Measurements from ENCODE around the gene LINGO4. TPM values are rescaled to one million over a fixed set of nuclear protein-coding genes. Genes with fewer than 3 reads are reported as not detected.

Gene LINGO4
- total RNA-seq, 1 donor from 2014 or later: not detected

- Mint-ChIP-seq H3K9me3 (ENCODE audit: low read depth) (no peaks in the 10 kb centered on the region), H3K4me3 (ENCODE audit: unreplicated experiment) (no peak overlapping the region), H3K27me3 (ENCODE audit: low read depth) (peaks cover 62% of the 10 kb centered on the region), H3K4me1 (ENCODE audit: low read depth) (no peaks in the 10 kb centered on the region), H3K27ac (ENCODE audit: unreplicated experiment) (no peak overlapping the region), H3K36me3 (ENCODE audit: low read depth) (no peaks in the 10 kb centered on the region)
- DNase-seq (ENCODE audit: low spot score): no peak
- TF ChIP-seq CTCF (IDR thresholded peaks at IDR 0.05): no peak
Measured at GRCh38 chr1:151807766-151808165, 2.5 kb upstream of the LINGO4 start.

- Mint-ChIP-seq H3K9me3 (ENCODE audit: low read depth) (no peaks in the 10 kb centered on the region), H3K4me3 (ENCODE audit: unreplicated experiment) (no peak overlapping the region), H3K4me1 (ENCODE audit: low read depth) (no peaks in the 10 kb centered on the region), H3K27ac (ENCODE audit: unreplicated experiment) (no peak overlapping the region), H3K36me3 (ENCODE audit: low read depth) (no peaks in the 10 kb centered on the region), H3K27me3 (ENCODE audit: low read depth) (peaks cover 59% of the 10 kb centered on the region)
- no peak for TF ChIP-seq CTCF (IDR thresholded peaks at IDR 0.05)
- no peak for DNase-seq (ENCODE audit: low spot score)
Measured at GRCh38 chr1:151807131-151807530, 1.9 kb upstream of the LINGO4 start.

- Mint-ChIP-seq H3K27me3 (ENCODE audit: low read depth) (peaks cover 57% of the 10 kb centered on the region), H3K36me3 (ENCODE audit: low read depth) (no peaks in the 10 kb centered on the region), H3K27ac (ENCODE audit: unreplicated experiment) (no peak overlapping the region), H3K9me3 (ENCODE audit: low read depth) (no peaks in the 10 kb centered on the region), H3K4me1 (ENCODE audit: low read depth) (no peaks in the 10 kb centered on the region), H3K4me3 (ENCODE audit: unreplicated experiment) (no peak overlapping the region)
- no peak for DNase-seq (ENCODE audit: low spot score)
- TF ChIP-seq CTCF (IDR thresholded peaks at IDR 0.05): no peak
Measured at GRCh38 chr1:151806170-151806569, 951 bp upstream of the LINGO4 start.

- TF ChIP-seq CTCF (IDR thresholded peaks at IDR 0.05): no peak
Measured at GRCh38 chr1:151803915-151804314, 1.3 kb downstream of the LINGO4 start.

GRCh38 chr1:151803164-151803563 is 2.1 kb downstream of the LINGO4 start:
- no peaks in the 10 kb centered on the region for H3K9me3 Mint-ChIP-seq (ENCODE audit: low read depth)
- H3K27ac Mint-ChIP-seq (ENCODE audit: unreplicated experiment): no peak overlapping the region
- peaks cover 68% of the 10 kb centered on the region for H3K27me3 Mint-ChIP-seq (ENCODE audit: low read depth)

More at GRCh38 chr1:151803915-151804314, 1.3 kb downstream of the LINGO4 start:
- DNase-seq (ENCODE audit: low spot score): no peak
- H3K27me3 Mint-ChIP-seq (ENCODE audit: low read depth): peaks cover 66% of the 10 kb centered on the region
- no peaks in the 10 kb centered on the region for H3K4me1 Mint-ChIP-seq (ENCODE audit: low read depth)
- H3K9me3 Mint-ChIP-seq (ENCODE audit: low read depth): no peaks in the 10 kb centered on the region
- H3K4me3 Mint-ChIP-seq (ENCODE audit: unreplicated experiment): no peak overlapping the region
- H3K36me3 Mint-ChIP-seq (ENCODE audit: low read depth): peaks cover 2% of the 10 kb centered on the region
- H3K27ac Mint-ChIP-seq (ENCODE audit: unreplicated experiment): no peak overlapping the region

More at GRCh38 chr1:151803164-151803563, 2.1 kb downstream of the LINGO4 start:
- Mint-ChIP-seq H3K36me3 (ENCODE audit: low read depth) (peaks cover 2% of the 10 kb centered on the region), H3K4me1 (ENCODE audit: low read depth) (no peaks in the 10 kb centered on the region), H3K4me3 (ENCODE audit: unreplicated experiment) (no peak overlapping the region)
- no peak for DNase-seq (ENCODE audit: low spot score)
- TF ChIP-seq CTCF (IDR thresholded peaks at IDR 0.05): no peak

Measured in chondrocyte (in vitro differentiated cells).